PC-3 (cell line): ENCODE results near the gene ADK. TPM values are rescaled to one million over a fixed set of nuclear protein-coding genes. Genes with fewer than 3 reads are reported as not detected.

Experiments
- ATAC-seq: fragments of 200-7000 bp; cut with Tn5 transposase; 2 replicates; pipeline ENCODE4 v1.9.1; 2020; ENCODE audit warnings: mild to moderate bottlenecking, moderate library complexity
- BruUV-seq: library from RNA; stranded (reverse); fragments of 400-500 nt; replicated peaks from 2 replicates; lab custom pipeline; 2021; lab: Mats Ljungman, UMichigan
- CTCF ChIA-PET: fragments of 300-600 bp; sonication (Branson Sonifier 250); formaldehyde crosslinking; loops from one replicate; lab custom pipeline; 2022; ENCODE audit warnings: antibody characterized with exemption; lab: Charles Lee
- POLR2A ChIA-PET: fragments of 300-600 bp; sonication (Branson Sonifier 250); formaldehyde crosslinking; loops from one replicate; lab custom pipeline; 2022; ENCODE audit warnings: antibody characterized with exemption; ENCODE audit not compliant: unreplicated experiment; lab: Charles Lee
- DNase-seq: peaks from one replicate; pipeline ENCODE4 v3.0.0-alpha.2; 2015
- H2AFZ ChIP-seq: fragments of 300-600 bp; sonication (generic); 2 replicates; pipeline ENCODE4 v1.6.0; 2016; ENCODE audit warnings: antibody characterized with exemption, low read length
- H3F3A ChIP-seq: fragments of 300-600 bp; sonication (generic); one replicate; pipeline ENCODE4 v1.6.0; 2017; ENCODE audit warnings: antibody characterized with exemption, low read length, control low read depth, mild to moderate bottlenecking; ENCODE audit not compliant: unreplicated experiment
- H3K27ac ChIP-seq: fragments of 300-600 bp; sonication (generic); 2 replicates; pipeline ENCODE4 v1.5.1; 2016; ENCODE audit warnings: mild to moderate bottlenecking, low read length
- H3K27me3 ChIP-seq: fragments of 300-600 bp; sonication (generic); 2 replicates; pipeline ENCODE4 v1.6.1; 2016; ENCODE audit warnings: low read length, mixed read lengths
- H3K36me3 ChIP-seq: fragments of 300-600 bp; sonication (generic); 2 replicates; pipeline ENCODE4 v1.6.1; 2016; ENCODE audit warnings: low read depth, mixed run types, low read length, mixed read lengths
- H3K4me1 ChIP-seq: fragments of 300-600 bp; sonication (generic); 2 replicates; pipeline ENCODE4 v1.5.1; 2016; ENCODE audit warnings: low read length; ENCODE audit not compliant: insufficient read depth
- H3K4me2 ChIP-seq: fragments of 300-600 bp; sonication (generic); 2 replicates; pipeline ENCODE4 v1.6.0; 2016; ENCODE audit warnings: low read length
- H3K4me3 ChIP-seq: fragments of 300-600 bp; sonication (generic); 2 replicates; pipeline ENCODE4 v1.5.1; 2016; ENCODE audit warnings: mild to moderate bottlenecking, low read length, mixed read lengths
- H3K79me2 ChIP-seq: fragments of 300-600 bp; sonication (generic); 2 replicates; pipeline ENCODE4 v1.6.1; 2017; ENCODE audit warnings: low read length, mixed read lengths
- H3K9ac ChIP-seq: fragments of 300-600 bp; sonication (generic); 2 replicates; pipeline ENCODE4 v1.6.0; 2016; ENCODE audit warnings: mild to moderate bottlenecking, low read length
- H3K9me2 ChIP-seq: fragments of 300-600 bp; sonication (generic); replicated peaks from 2 replicates; pipeline ENCODE4 v1.6.1; 2016; ENCODE audit warnings: mixed run types, low read length, mixed read lengths
- H3K9me3 ChIP-seq: fragments of 300-600 bp; sonication (generic); 2 replicates; pipeline ENCODE4 v1.6.1; 2016; ENCODE audit warnings: low read length, mixed read lengths
- H4K20me1 ChIP-seq: fragments of 300-600 bp; sonication (generic); 2 replicates; pipeline ENCODE4 v1.6.1; 2016; ENCODE audit warnings: low read length, mixed read lengths
- CTCF ChIP-seq: fragments of 300-600 bp; sonication (generic); conservative IDR thresholded peaks from 2 replicates; pipeline ENCODE4 v1.5.1; 2017; ENCODE audit warnings: antibody characterized with exemption, low read depth, mild to moderate bottlenecking, low read length
- EZH2 ChIP-seq: fragments of 300-600 bp; sonication (generic); IDR thresholded peaks from one replicate; pipeline ENCODE4 v1.6.1; 2017; ENCODE audit warnings: antibody characterized with exemption, mild to moderate bottlenecking, low read length; ENCODE audit not compliant: unreplicated experiment
- EZH2phosphoT487 ChIP-seq: fragments of 300-600 bp; sonication (generic); IDR thresholded peaks from 2 replicates; pipeline ENCODE4 v1.6.1; 2018; ENCODE audit warnings: mild to moderate bottlenecking, antibody characterized with exemption, low read length, borderline replicate concordance
- intact Hi-C: fragments of 100-400 bp; cut with micrococcal nuclease; formaldehyde crosslinking; loops from 2 replicates; pipeline ENCODE4 v1.9.0; 2023
- total RNA-seq: library from RNA; depleted of rRNA; stranded (reverse); fragments of >200 nt; gene quantifications from 2 replicates; pipeline ENCODE4 v1.2.3, GENCODE V29; 2014

Gene ADK
- total RNA-seq, 1 experiment from 2014 or later = 256 TPM

GRCh38 chr10:74164716-74165529 lies 13.9 kb downstream of the ADK start:
- Histone ChIP-seq H3K27ac (no peak overlapping the region), H3K27me3 (no peaks in the 10 kb centered on the region), H3K4me2 (no peak overlapping the region), H3K4me3 (no peak overlapping the region), H3F3A (no peaks in the 10 kb centered on the region), H3K9me2 (no peaks in the 10 kb centered on the region), H2AFZ (no peak overlapping the region), H4K20me1 (no peaks in the 10 kb centered on the region), H3K36me3 (no peaks in the 10 kb centered on the region), H3K9me3 (no peaks in the 10 kb centered on the region), H3K9ac (no peak overlapping the region), H3K79me2 (peaks cover 59% of the 10 kb centered on the region), H3K4me1 (peaks cover 15% of the 10 kb centered on the region)
- ChIA-PET CTCF (interaction anchor here (0.6 to 1.2 kb wide), 4 partner anchors 39 to 79 kb away, joined by 3 to 5 read pairs (median 4); no protein-coding TSS in a partner anchor), POLR2A (interaction anchor here (1.1 kb wide), 1 partner anchor 11 kb away, joined by 4 read pairs; no protein-coding TSS in a partner anchor)
- BruUV-seq = no TSS peak
- intact Hi-C loops = no loop called here
- no peak for TF ChIP-seq CTCF
- no peak for TF ChIP-seq EZH2phosphoT487
- TF ChIP-seq EZH2 = no peak
- DNase-seq (no peak), ATAC-seq (no peak)

- Histone ChIP-seq H3F3A (no peaks in the 10 kb centered on the region), H3K4me2 (no peak overlapping the region), H3K9me2 (no peaks in the 10 kb centered on the region), H3K79me2 (peaks cover 53% of the 10 kb centered on the region), H2AFZ (no peak overlapping the region), H3K4me3 (no peak overlapping the region), H3K9ac (no peak overlapping the region), H3K36me3 (no peaks in the 10 kb centered on the region), H3K27ac (no peak overlapping the region), H3K4me1 (peaks cover 15% of the 10 kb centered on the region), H3K27me3 (no peaks in the 10 kb centered on the region), H4K20me1 (no peaks in the 10 kb centered on the region), H3K9me3 (no peaks in the 10 kb centered on the region)
- POLR2A ChIA-PET = no interaction called here
- DNase-seq = peak; percentile 61
- BruUV-seq = no TSS peak
- CTCF ChIA-PET = interaction anchor here (0.6 to 1.2 kb wide), 4 partner anchors 40 to 79 kb away, joined by 3 to 5 read pairs (median 4); no protein-coding TSS in a partner anchor
- intact Hi-C loops = no loop called here
- TF ChIP-seq EZH2phosphoT487 = no peak
- TF ChIP-seq CTCF = no peak
- no peak for TF ChIP-seq EZH2
- peak; percentile 55 for ATAC-seq
These were observed 14.5 kb downstream of the ADK start for GRCh38 chr10:74165530-74165901.

GRCh38 chr10:74167443-74167842 lies 16.4 kb downstream of the ADK start:
- DNase-seq (no peak), ATAC-seq (no peak)
- intact Hi-C loops = no loop called here
- Histone ChIP-seq H3K27ac (no peak overlapping the region), H3K4me1 (peaks cover 15% of the 10 kb centered on the region), H3K9me3 (no peaks in the 10 kb centered on the region), H3K79me2 (peaks cover 52% of the 10 kb centered on the region), H3K36me3 (no peaks in the 10 kb centered on the region), H3K27me3 (no peaks in the 10 kb centered on the region), H3K9ac (no peak overlapping the region), H3K4me3 (no peak overlapping the region), H3K4me2 (no peak overlapping the region), H4K20me1 (no peaks in the 10 kb centered on the region), H2AFZ (no peak overlapping the region), H3F3A (no peaks in the 10 kb centered on the region), H3K9me2 (no peaks in the 10 kb centered on the region)
- ChIA-PET CTCF (no interaction called here), POLR2A (no interaction called here)
- TF ChIP-seq EZH2 (no peak), EZH2phosphoT487 (no peak), CTCF (no peak)
- BruUV-seq = no TSS peak
